Endothelial cell of hepatic sinusoid (primary cell): Measurements from ENCODE around the gene SLC6A8.
"Not testable (repeated sequence)": the region's sequence is repeated elsewhere in the genome, so short reads cannot be mapped to it uniquely, and the experiment has no call there.

ENCODE experiments used
- in situ Hi-C: cut with HindIII; loops from 2 replicates; pipeline ENCODE4 v1.10.0; 2017; ENCODE audit warnings: low sequenced_read_pairs

SLC6A8 gene

DNA sequence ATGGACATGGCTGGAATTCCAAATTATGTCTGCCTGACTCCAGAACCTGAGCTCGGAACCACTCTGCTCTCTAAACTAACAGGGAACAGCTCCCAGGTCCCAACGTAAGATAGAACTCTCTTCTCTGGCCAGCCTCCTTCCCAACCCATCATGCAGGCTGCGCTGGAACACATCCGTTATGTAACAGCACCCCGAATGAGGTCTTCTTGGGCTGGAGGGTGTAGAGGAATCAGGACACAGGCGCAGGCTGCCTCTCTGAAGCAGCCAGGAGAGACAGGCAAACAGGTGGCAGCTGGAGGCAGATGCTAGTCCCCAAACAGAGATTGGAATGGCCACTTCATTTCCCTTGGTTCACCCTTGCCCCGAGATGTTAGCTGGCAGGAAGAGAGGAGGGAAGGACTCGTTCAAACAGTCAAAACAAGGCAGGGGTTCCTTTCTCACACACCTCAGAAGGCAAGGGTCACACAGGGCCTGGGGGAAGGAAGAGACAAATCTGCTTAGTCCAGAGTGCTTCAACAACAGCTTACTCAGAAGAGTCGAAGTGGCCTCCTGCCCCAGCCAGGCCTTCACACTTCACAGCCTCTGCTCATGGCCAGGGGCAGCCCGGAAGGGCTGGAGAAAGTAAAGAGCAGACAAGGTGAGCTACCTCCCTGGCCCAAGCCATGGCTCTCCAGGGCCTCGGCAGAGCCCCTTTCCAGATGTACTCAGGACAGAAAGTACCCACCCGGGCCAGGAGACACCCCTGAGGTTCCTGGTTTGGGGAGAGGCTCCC lies 17.1 kb downstream of the SLC6A8 start:
- in situ Hi-C loops: not testable (repeated sequence)

DNA sequence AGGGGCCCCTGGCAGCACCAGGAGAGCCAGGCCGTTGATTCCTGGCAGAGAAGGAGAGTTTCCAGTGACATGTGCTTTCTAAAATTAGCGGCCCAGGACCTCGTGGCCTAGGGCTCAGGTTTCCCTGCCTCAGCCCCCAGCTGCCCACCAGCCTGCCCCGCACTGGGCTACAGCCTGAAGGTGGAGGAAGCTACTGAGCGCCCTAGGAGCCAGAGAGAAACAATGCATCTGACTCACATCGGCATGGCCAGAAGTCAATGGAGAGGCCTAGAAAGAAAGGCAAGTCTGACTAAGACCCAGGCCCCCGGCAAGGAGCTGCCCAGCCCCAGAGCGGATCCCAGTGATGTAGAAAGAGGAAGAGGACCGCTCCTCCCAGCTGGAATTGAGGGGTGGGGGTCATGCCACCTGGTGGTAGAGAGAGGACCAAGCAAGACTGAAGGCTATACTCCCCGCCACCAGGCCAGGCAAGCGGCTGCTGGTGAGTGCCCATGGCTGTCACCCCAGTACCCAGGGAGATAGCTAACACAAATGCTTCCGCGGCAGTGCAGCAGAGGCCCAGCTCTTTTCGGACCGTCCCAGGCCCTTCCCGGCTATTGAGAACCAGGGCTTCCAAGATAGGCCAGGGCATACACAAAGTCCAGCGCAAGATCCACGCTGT lies 17.8 kb downstream of the SLC6A8 start:
- in situ Hi-C loops: not testable (repeated sequence)

DNA sequence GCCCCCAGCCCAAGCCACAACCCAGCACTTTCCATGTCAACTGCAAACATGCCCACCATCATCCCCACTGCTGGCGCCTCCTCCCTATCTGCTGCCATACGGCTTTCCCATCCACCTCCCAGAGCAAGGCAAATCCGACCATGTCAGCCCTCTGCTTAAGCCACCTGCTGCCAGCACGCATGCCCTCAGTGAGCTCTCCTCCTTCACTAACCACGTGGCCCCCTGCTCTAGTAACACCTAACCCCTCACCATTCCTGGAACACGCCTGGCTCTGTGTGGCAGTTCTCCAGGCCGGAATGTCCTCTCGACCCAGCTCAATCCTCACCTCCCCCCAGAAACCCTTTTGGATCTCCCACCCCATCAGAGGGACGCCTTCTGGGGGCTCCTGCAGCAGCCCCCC lies 19.1 kb downstream of the SLC6A8 start:
- in situ Hi-C loops: no loop called here

DNA sequence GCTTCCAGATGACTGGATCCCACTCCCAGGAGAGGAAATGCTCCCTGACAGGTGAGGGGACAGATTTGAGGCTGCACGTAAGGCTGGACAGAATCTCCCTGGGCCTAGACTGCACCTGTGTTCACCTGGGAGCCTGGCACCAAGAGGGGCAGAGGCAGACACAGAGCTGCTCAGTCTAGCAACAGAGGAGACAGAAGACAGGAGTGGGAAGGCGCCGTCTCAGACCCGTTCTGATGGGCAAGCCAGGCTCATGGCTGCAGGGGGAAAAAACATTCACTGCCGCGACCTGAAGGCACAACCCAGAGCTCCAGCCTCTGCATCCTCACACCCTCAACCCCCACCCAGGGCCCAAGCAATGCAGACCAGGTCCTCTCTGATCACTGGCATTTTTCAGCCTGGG lies 19.7 kb downstream of the SLC6A8 start:
- in situ Hi-C loops: no loop called here

DNA sequence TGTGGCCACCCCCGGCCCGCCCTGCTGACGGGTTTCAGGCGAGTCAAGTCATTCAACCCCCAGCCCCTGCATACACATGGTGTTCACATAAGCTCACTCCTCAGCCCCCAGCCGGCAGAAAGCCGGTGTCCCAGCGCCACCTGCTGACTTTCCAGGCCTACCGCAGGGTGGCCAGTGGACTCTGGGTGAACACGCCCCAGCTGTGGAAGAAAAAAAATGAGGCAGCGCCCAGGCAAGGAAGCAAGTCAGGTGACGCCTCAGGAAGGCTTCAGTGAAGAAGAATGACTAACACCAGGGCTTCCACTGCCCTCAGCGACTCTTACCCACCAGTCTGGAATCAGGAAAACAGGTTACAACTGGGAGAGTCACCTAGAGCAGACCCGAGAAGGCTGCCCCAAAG lies 20.7 kb downstream of the SLC6A8 start:
- in situ Hi-C loops: no loop called here

DNA sequence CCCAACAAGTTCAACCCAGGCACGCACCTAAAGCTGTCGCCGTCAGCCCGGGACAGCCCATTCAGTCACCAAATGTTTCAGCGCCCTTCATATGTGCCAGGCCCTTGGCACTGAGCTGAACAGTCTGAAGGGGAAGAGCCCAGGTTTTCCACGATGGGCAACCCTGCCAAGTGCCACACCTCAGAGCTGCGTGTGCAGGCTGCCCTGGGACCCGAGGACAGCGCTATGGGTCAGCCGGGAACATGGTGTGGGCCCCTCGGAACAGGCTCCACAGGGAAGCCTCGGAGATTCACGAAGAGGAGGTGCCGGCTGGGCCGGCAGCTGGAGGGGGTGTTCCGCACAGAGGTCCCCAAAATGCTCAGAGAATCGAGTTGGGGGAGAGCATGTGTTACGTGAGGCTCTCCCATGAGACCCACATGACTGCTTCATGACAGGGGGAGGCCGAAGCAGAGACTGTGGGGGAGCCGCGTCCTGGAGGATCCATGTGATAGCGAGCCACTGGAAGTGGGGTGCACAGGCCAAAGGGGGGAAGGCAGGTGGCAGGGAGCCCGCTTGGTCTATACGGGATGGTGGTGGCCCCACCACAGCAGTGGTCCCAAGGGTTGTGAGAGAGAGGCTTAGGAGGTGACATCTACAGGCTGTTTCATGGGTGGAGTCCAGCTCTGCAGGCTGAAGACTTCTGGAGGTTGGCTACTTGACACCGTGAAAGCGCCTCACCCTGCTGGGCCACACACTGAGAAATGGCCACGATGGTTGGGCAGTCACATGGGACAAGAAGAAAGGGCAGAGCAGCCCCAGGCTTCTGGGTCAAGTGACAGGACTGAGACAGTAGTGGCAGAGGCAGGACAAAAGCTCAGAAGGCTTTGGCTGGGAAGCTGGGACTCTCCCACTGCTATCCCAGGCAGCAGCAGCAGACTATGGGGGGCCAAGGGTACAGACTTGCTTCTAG lies 22.3 kb downstream of the SLC6A8 start:
- in situ Hi-C loops: no loop called here

DNA sequence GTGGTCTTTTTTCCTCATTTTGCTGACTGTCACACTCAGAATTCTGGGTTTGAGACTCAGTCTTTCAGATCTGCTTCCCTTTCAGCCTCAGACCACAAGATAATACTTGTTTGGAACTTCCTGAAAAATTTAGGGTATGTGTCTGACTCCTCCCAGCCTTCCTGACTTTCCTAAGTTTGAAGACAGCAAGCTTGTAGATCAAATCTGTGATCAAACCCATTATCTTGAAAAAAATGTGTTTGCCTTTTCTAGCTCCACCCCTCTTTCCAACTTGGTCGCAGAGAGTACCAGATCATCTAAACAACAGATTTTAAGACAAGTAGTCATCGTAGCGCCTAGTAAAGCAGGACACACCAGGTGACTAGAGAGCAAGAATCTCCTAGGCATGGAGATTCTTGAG lies 26.5 kb downstream of the SLC6A8 start:
- in situ Hi-C loops: no loop called here

DNA sequence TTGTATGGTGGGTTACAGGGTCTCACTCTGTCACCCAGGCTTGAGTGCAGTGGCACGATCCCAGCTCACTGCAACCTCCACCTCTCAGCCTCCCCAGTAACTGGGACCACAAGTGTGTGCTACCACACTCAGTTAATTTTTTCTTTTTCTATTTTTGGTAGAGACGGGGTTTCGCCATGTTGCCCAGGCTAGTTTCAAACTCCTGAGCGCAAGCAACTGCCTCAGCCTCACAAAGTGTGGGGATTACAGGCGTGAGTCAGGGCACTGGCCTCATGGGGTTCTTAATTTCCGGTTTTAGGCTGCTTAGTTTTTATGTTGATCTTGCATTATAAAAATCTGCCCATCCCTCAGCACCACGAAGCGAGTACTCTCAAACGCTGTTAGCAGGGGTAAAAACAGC lies 29.7 kb downstream of the SLC6A8 start:
- in situ Hi-C loops: no loop called here

DNA sequence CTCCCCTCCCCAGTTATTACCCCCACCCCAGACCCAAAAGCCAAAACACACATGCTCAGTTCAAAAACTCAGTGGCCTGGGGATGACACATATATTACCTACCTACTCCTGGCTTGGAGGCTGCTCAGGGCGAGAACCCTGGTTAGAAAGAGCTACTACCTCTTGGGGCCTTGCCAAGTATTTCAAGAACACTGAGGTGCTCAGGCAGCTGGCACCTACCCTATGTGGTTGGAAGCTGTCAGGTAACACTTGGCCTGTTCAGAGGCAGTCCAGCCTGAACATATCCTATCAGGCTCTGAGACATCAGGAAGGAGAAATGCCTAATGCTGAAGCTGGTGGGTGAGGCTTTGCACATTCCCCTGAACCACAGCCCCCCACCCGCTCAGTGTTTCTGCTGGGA lies 31.5 kb downstream of the SLC6A8 start:
- in situ Hi-C loops: no loop called here

DNA sequence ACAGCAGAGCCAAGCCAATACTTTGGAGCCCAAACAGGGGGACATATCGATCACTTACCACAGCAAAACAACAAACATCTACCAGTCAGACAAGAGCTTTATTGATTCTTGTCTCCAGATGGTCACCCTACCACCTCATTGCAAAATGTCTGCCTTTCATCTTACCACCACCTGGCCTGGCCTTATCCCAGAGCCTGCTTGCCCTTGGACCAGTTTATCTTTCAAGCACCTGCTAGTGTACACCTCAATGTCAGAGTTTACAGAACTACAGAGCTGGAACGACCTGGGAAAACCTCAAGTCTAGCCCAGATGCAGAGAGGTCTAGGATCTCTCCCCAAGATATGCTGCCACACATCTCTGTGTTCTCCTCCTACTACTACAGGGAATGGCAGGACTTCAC lies 32.0 kb downstream of the SLC6A8 start:
- in situ Hi-C loops: no loop called here

DNA sequence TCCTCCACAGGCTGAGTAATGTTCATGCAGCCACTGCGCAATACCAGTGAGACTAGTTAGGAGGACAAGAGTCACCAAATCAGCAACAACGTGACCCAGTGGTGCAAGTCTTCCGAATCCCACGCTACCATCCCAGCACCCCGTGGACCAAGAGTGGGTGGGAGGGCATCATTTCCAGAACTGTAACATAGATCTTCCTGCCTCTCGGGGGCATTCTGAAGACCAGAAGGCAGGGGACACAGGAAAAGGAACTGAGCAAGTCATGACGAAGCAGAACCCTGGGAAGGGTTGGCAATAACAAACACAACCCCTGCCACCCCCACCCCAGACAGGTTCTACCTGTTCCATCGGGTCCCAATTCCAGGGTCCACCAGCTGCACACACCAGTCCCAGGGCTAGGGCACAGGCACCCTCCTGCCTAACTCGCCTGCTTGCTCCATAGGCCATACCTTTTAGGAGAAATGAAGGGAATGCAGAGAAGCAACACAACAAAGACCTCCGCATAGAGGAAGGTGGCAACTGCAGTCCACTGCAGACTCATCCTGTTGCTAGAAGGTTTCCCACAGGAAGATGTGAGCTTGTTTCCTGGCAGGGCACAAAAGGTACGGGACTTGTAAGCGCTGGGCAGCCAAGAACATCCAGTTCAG lies 35.1 kb downstream of the SLC6A8 start:
- in situ Hi-C loops: no loop called here

DNA sequence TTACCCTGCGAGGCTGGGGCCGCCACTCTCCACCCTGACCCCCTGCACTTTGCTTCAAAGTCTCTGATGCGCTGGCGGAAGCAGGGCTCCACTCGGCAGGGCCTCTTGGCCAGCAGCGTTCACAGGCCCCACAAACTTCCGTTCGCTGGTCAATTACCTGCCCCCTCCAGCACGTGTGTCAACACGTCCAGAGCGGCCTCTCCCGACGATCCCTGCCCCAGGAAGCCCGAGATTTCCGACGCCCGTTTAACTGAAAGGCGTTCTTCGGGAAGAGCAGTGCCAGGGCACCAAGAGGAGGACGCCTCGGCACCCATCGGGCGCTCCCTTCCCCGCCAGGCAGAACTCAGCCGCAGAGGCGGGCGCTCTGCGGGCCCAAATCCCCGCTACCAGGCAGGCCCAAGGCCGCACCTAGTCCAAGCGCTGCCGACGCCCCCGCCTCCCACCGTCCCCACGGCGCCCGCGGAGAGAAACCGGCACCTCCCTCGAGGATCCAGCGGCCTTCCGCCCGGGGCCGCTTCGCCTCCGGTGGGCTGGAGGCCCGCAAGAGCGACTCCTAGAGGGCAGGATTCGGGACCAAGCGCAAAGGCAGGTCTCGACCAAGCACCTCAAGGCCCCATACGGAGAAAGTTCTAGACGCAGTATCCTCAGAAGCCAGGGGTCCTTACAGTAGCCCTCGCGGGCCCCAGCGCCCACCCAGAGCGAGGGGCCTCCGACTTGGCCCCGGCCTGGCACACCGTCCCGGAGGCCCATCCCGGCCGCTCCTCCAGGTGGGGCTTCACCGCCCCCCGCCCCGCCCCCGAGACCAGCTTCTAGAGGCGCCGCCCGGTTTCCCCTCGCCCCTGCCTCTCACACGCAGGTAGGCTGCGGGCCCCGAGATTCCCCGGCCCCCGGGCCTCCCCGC lies 35.9 kb downstream of the SLC6A8 start:
- in situ Hi-C loops: no loop called here

DNA sequence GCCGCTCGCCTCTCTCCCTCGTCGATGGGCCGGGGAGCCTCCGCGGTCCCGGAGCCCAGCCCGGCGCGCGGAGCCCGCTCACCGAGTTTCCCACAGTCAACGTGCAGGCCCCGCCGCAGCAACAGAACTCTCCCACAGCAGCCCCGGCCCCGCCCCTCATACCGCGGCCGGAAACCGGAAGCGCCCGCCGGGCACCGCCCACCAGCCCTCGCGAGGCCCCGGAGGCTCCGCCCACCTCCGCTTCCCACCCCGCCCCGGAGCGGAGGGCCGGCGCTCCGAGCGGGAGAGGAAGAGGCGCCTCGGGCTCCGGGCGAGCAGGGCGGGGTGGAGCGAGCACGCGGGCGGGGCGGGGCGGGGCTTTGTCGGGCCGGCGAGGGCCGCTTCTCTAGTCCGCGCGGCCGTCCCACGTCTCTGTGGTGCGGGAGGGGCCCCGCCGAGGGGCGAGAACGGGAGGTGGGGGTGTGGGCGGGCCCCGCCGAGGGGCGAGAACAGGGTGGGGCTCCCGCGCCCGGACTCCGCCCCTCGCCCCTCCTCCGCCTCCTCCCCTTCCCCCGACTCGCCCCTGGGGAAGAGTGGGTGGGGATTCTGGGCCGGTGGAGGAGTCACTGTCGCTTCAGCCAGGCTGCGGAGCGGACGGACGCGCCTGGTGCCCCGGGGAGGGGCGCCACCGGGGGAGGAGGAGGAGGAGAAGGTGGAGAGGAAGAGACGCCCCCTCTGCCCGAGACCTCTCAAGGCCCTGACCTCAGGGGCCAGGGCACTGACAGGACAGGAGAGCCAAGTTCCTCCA lies 36.7 kb downstream of the SLC6A8 start, which contains the start of the genes ABCD1 and BCAP31:
ABCD1 (plus strand) TSS at position 605 of the 787 bp plus-strand sequence. CDS start 411 bp downstream, outside the sequence.
BCAP31 (minus strand) TSS at position 136 of the 787 bp plus-strand sequence. CDS start 1,143 bp downstream, outside the sequence.
- in situ Hi-C loops: no loop called here

DNA sequence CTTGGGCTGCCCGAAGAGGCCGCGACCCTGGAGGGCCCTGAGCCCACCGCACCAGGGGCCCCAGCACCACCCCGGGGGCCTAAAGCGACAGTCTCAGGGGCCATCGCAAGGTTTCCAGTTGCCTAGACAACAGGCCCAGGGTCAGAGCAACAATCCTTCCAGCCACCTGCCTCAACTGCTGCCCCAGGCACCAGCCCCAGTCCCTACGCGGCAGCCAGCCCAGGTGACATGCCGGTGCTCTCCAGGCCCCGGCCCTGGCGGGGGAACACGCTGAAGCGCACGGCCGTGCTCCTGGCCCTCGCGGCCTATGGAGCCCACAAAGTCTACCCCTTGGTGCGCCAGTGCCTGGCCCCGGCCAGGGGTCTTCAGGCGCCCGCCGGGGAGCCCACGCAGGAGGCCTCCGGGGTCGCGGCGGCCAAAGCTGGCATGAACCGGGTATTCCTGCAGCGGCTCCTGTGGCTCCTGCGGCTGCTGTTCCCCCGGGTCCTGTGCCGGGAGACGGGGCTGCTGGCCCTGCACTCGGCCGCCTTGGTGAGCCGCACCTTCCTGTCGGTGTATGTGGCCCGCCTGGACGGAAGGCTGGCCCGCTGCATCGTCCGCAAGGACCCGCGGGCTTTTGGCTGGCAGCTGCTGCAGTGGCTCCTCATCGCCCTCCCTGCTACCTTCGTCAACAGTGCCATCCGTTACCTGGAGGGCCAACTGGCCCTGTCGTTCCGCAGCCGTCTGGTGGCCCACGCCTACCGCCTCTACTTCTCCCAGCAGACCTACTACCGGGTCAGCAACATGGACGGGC lies 37.5 kb downstream of the SLC6A8 start:
- in situ Hi-C loops: no loop called here

DNA sequence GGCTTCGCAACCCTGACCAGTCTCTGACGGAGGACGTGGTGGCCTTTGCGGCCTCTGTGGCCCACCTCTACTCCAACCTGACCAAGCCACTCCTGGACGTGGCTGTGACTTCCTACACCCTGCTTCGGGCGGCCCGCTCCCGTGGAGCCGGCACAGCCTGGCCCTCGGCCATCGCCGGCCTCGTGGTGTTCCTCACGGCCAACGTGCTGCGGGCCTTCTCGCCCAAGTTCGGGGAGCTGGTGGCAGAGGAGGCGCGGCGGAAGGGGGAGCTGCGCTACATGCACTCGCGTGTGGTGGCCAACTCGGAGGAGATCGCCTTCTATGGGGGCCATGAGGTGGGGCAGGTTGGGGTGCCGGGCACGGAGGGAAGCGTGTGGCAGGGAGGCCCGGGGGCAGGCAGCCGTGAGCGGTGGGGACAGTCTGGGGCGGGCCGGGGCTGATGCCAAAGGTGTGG lies 38.1 kb downstream of the SLC6A8 start:
- in situ Hi-C loops: no loop called here

DNA sequence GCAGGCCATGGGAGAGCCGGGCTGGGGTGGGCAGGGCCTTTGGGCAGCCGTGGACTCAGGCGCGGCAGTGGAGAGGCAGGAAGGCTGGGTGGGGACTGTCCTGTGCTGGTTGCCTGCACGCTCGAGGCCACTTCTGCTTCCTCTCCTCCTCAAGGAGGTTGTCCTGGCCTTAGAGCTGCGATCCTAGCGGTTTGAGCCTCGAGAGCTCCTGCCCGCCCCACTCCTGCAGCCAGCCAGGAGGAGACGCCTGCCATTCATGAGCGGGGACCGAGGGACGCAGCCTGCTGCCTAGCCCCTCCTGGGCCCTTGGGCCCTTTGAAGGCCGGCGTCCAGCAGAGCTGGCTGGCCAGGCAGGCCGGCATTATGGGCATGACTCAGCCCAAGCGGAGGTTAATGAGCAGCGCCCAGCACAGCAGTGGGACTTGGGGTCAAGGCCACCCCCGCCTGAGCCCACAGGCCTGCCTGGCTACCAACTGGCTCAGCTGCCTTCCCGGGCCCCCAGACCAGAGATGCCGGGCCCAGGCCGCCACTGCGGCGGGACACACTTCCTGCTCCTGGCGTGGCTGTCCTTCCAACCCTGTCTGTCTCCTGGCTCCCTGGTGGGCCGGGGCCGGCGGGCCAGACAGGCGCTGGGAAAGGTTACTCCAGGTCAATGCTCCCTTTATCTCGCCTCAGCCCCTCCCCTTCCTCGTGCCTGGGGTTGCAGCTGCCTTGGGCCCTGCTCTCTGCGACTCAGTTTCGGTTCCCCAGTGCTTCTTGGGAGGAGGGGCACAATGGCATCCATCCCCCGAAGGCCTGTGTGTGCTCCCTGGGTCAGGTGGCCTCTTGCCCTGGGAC lies 38.8 kb downstream of the SLC6A8 start:
- in situ Hi-C loops: no loop called here
